Astrocyte (in vitro differentiated cells and primary cell): ENCODE data around the gene CLCN5. TPM values are rescaled to one million over a fixed set of nuclear protein-coding genes. Genes with fewer than 3 reads are reported as not detected.
A peak's percentile ranks its signal among the peaks of the same experiment; 100 is the strongest.

Experiments
- DNase-seq: peaks from one replicate; pipeline ENCODE4 v3.0.0-alpha.2; 2010; ENCODE audit warnings: low read depth
- FAIRE-seq: peaks from 2 replicates; lab custom pipeline; 2011; peaks lifted over from hg19 to GRCh38; lab: Jason Lieb, UNC
- H2AFZ ChIP-seq: 2 replicates; pipeline ENCODE4 v1.6.0; 2012; ENCODE audit warnings: low read depth, low read length, inconsistent platforms
- H3K27ac ChIP-seq: 2 replicates; pipeline ENCODE4 v1.5.1; 2011; ENCODE audit warnings: low read depth, low read length, inconsistent platforms
- H3K27me3 ChIP-seq: 2 replicates; pipeline ENCODE4 v1.6.0; 2011; ENCODE audit warnings: low read length, inconsistent platforms; ENCODE audit not compliant: insufficient read depth
- H3K36me3 ChIP-seq: 2 replicates; pipeline ENCODE4 v1.5.1; 2011; ENCODE audit warnings: low read length, inconsistent platforms; ENCODE audit not compliant: insufficient read depth
- H3K4me1 ChIP-seq: 2 replicates; pipeline ENCODE4 v1.5.1; 2011; ENCODE audit warnings: low read length, inconsistent platforms; ENCODE audit not compliant: insufficient read depth
- H3K4me2 ChIP-seq: 2 replicates; pipeline ENCODE4 v1.6.0; 2012; ENCODE audit warnings: low read length, inconsistent platforms
- H3K4me3 ChIP-seq: 2 replicates; pipeline ENCODE4 v1.5.1; 2011; ENCODE audit warnings: low read depth, mild to moderate bottlenecking, low read length, inconsistent platforms; ENCODE audit not compliant: insufficient read depth
- H3K79me2 ChIP-seq: 2 replicates; pipeline ENCODE4 v1.6.0; 2012; ENCODE audit warnings: mild to moderate bottlenecking, low read length, inconsistent platforms; ENCODE audit not compliant: insufficient read depth
- H3K9ac ChIP-seq: 2 replicates; pipeline ENCODE4 v1.6.0; 2012; ENCODE audit warnings: mild to moderate bottlenecking, low read length, inconsistent platforms
- H3K9me3 ChIP-seq: 2 replicates; pipeline ENCODE4 v1.5.1; 2012; ENCODE audit warnings: low read depth, mild to moderate bottlenecking, low read length, inconsistent platforms; ENCODE audit not compliant: insufficient read depth
- H4K20me1 ChIP-seq: 2 replicates; pipeline ENCODE4 v1.6.0; 2012; ENCODE audit warnings: low read length, inconsistent platforms; ENCODE audit not compliant: insufficient read depth
- H3K27ac Mint-ChIP-seq: one replicate; pipeline ENCODE4 v1.8.0; 2021; ENCODE audit warnings: mild to moderate bottlenecking, mixed read lengths; ENCODE audit not compliant: unreplicated experiment
- H3K27me3 Mint-ChIP-seq: one replicate; pipeline ENCODE4 v1.8.0; 2021; ENCODE audit warnings: low read depth, mixed read lengths; ENCODE audit not compliant: unreplicated experiment
- H3K36me3 Mint-ChIP-seq: one replicate; pipeline ENCODE4 v1.8.0; 2021; ENCODE audit warnings: low read depth, mixed read lengths; ENCODE audit not compliant: unreplicated experiment
- H3K4me1 Mint-ChIP-seq: one replicate; pipeline ENCODE4 v1.8.0; 2021; ENCODE audit warnings: low read depth, mixed read lengths; ENCODE audit not compliant: unreplicated experiment
- H3K4me3 Mint-ChIP-seq: one replicate; pipeline ENCODE4 v1.8.0; 2021; ENCODE audit warnings: mild to moderate bottlenecking, moderate library complexity, mixed read lengths; ENCODE audit not compliant: unreplicated experiment
- H3K9me3 Mint-ChIP-seq: one replicate; pipeline ENCODE4 v1.8.0; 2021; ENCODE audit warnings: mild to moderate bottlenecking, mixed read lengths; ENCODE audit not compliant: unreplicated experiment
- CTCF ChIP-seq: IDR thresholded peaks from 2 replicates; pipeline ENCODE4 v1.5.1; 2011; ENCODE audit warnings: low read depth, mild to moderate bottlenecking, inconsistent platforms, low read length, moderate library complexity; ENCODE audit not compliant: insufficient read depth
- EZH2 ChIP-seq: IDR thresholded peaks from 2 replicates; pipeline ENCODE4 v1.6.1; 2012; ENCODE audit warnings: mild to moderate bottlenecking, low read length, inconsistent platforms; ENCODE audit not compliant: insufficient read depth
- microRNA-seq: library from miRNA; unstranded; fragments of <30 nt; microRNA quantifications from one replicate; pipeline ENCODE4 v1.2.0, GENCODE V29; 2020
- total RNA-seq: library from RNA; stranded (reverse); gene quantifications from 2 replicates; pipeline ENCODE4 v1.2.1, GENCODE V29; 2021

CLCN5 gene
- total RNA-seq, 1 donor from 2014 or later = 16.7 TPM

- H3K36me3 ChIP-seq = no peaks in the 10 kb centered on the region
- no peak overlapping the region for H3K27ac ChIP-seq
- H3K4me1 Mint-ChIP-seq = peaks cover 1% of the 10 kb centered on the region
- no peaks in the 10 kb centered on the region for H3K27me3 Mint-ChIP-seq
- H3K9ac ChIP-seq = no peak overlapping the region
- no peaks in the 10 kb centered on the region for H3K4me1 ChIP-seq
- no peak overlapping the region for H3K4me2 ChIP-seq
- no peaks in the 10 kb centered on the region for H3K9me3 ChIP-seq
- FAIRE-seq = no peak
- no peak for DNase-seq
- no peaks in the 10 kb centered on the region for H3K9me3 Mint-ChIP-seq
- no peaks in the 10 kb centered on the region for H3K27me3 ChIP-seq
- no peak overlapping the region for H3K27ac Mint-ChIP-seq
- H2AFZ ChIP-seq = no peak overlapping the region
- no peak overlapping the region for H3K4me3 Mint-ChIP-seq
- H3K4me3 ChIP-seq = no peak overlapping the region
- TF ChIP-seq CTCF (no peak), EZH2 (no peak)
- no peaks in the 10 kb centered on the region for H3K79me2 ChIP-seq
- no peaks in the 10 kb centered on the region for H3K36me3 Mint-ChIP-seq
- H4K20me1 ChIP-seq = no peaks in the 10 kb centered on the region
Measured at GRCh38 chrX:50117476-50117875, 195.1 kb downstream of the CLCN5 start.

GRCh38 chrX:50125480-50125879, 203.1 kb downstream of the CLCN5 start:
- Histone ChIP-seq H3K9me3 (no peaks in the 10 kb centered on the region), H3K4me3 (no peak overlapping the region), H3K4me2 (no peak overlapping the region), H3K27me3 (no peaks in the 10 kb centered on the region), H3K36me3 (no peaks in the 10 kb centered on the region), H3K27ac (no peak overlapping the region), H3K9ac (no peak overlapping the region), H2AFZ (no peak overlapping the region), H4K20me1 (no peaks in the 10 kb centered on the region), H3K4me1 (no peaks in the 10 kb centered on the region), H3K79me2 (no peaks in the 10 kb centered on the region)
- no peaks in the 10 kb centered on the region for H3K36me3 Mint-ChIP-seq
- DNase-seq = no peak
- TF ChIP-seq EZH2 (no peak), CTCF (no peak)
- no peak overlapping the region for H3K4me3 Mint-ChIP-seq
- H3K27me3 Mint-ChIP-seq = peaks cover 3% of the 10 kb centered on the region
- FAIRE-seq = no peak
- H3K27ac Mint-ChIP-seq = no peak overlapping the region
- H3K4me1 Mint-ChIP-seq = no peaks in the 10 kb centered on the region
- H3K9me3 Mint-ChIP-seq = no peaks in the 10 kb centered on the region

- no peak overlapping the region for H3K9ac ChIP-seq
- Mint-ChIP-seq H3K27me3 (no peaks in the 10 kb centered on the region), H3K9me3 (no peaks in the 10 kb centered on the region), H3K27ac (no peak overlapping the region), H3K4me1 (no peaks in the 10 kb centered on the region), H3K36me3 (no peaks in the 10 kb centered on the region), H3K4me3 (no peak overlapping the region)
- no peak overlapping the region for H3K27ac ChIP-seq
- H3K4me2 ChIP-seq = no peak overlapping the region
- H3K4me1 ChIP-seq = no peaks in the 10 kb centered on the region
- H2AFZ ChIP-seq = no peak overlapping the region
- no peaks in the 10 kb centered on the region for H4K20me1 ChIP-seq
- H3K36me3 ChIP-seq = no peaks in the 10 kb centered on the region
- H3K4me3 ChIP-seq = no peak overlapping the region
- TF ChIP-seq CTCF (no peak), EZH2 (no peak)
- FAIRE-seq (no peak), DNase-seq (no peak)
- no peaks in the 10 kb centered on the region for H3K27me3 ChIP-seq
- no peaks in the 10 kb centered on the region for H3K9me3 ChIP-seq
- H3K79me2 ChIP-seq = no peaks in the 10 kb centered on the region
Measured at GRCh38 chrX:50147972-50148371, 225.6 kb downstream of the CLCN5 start.

Small RNAs within 50 kb of the gene (microRNA-seq; reads per million reads assigned to microRNA genes)
- gene MIR188 (1,322 reads per million, percentile 84 among the genes with 10 or more reads in this experiment), gene MIR362 (571 reads per million, percentile 78 among the genes with 10 or more reads in this experiment), gene MIR500A (136 reads per million, percentile 68 among the genes with 10 or more reads in this experiment), gene MIR500B (3.6 reads per million, percentile 11 among the genes with 10 or more reads in this experiment), gene MIR501 (995 reads per million, percentile 81 among the genes with 10 or more reads in this experiment), gene MIR502 (342 reads per million, percentile 75 among the genes with 10 or more reads in this experiment), gene MIR532 (2,905 reads per million, percentile 89 among the genes with 10 or more reads in this experiment), gene MIR660 (1,090 reads per million, percentile 83 among the genes with 10 or more reads in this experiment)

Other genes starting within 250 kb of the CLCN5 start
- not detected in 2 replicates for gene PAGE1, start 226.6 kb upstream of the CLCN5 start, total RNA-seq
- gene PAGE4, start 93.3 kb upstream of the CLCN5 start, total RNA-seq = not detected in 2 replicates
- gene USP27X, start 43.1 kb upstream of the CLCN5 start, total RNA-seq = 2.7 and 3.1 TPM in 2 replicates